ENCODE data around the gene ZNF668. TPM values are rescaled to one million over a fixed set of nuclear protein-coding genes. Genes with fewer than 3 reads are reported as not detected.
A peak's percentile ranks its signal among the peaks of the same experiment; 100 is the strongest.

ZNF668 gene
- total RNA-seq, 1 experiment from 2014 or later: 16.8 TPM

- Histone ChIP-seq H3K36me3 (ENCODE audit: control insufficient read depth in 1 of 2, insufficient read depth in 2 of 2, low read length in 2 of 2) (peaks cover 10 to 24% of the 10 kb centered on the region in 2 experiments), H3K9me3 (ENCODE audit: control insufficient read depth in 1 of 2, insufficient read depth in 1 of 2, low read depth in 1 of 2, low read length in 2 of 2) (no peaks in the 10 kb centered on the region), H3K79me2 (ENCODE audit: insufficient read depth, low read length) (peaks cover 16% of the 10 kb centered on the region), H3K4me3 (replicated peaks in 1 of 2; ENCODE audit: low read depth in 1 of 2, low read length in 2 of 2) (no peak overlapping the region), H4K20me1 (ENCODE audit: insufficient read depth) (no peaks in the 10 kb centered on the region), H2AFZ (ENCODE audit: low read depth, low read length, poor library complexity, severe bottlenecking) (no peak overlapping the region), H3K27ac (ENCODE audit: low read depth, low read length) (no peak overlapping the region), H3K4me1 (ENCODE audit: control insufficient read depth in 1 of 2, insufficient read depth in 2 of 2, low read length in 2 of 2) (peaks cover 10 to 27% of the 10 kb centered on the region in 2 experiments; a peak in 3 of 4 replicates), H3K9ac (ENCODE audit: low read length) (no peak overlapping the region), H3K4me2 (ENCODE audit: low read length) (peak overlapping the region; percentile 83; the same call in 1 of the 2 replicates), H3K9me2 (ENCODE audit: insufficient read depth) (no peaks in the 10 kb centered on the region), H3K27me3 (ENCODE audit: insufficient read depth, low read length) (no peaks in the 10 kb centered on the region)
- BruUV-seq (replicated peaks): no TSS peak
- ChIA-PET POLR2A (interaction anchor here (1.3 kb wide), 1 partner anchor 11 kb away, joined by 3 read pairs; the partner anchor contains the start of gene KAT8), CTCF (interaction anchor here (0.7 kb wide), 1 partner anchor 9 kb away, joined by 3 read pairs; no protein-coding TSS in a partner anchor), RAD21 (ENCODE audit: low non-redundant PET in 1 of 2, low total read pairs in 2 of 2, uncharacterized antibody in 2 of 2, unreplicated experiment in 2 of 2) (no interaction called here)
- intact Hi-C loops (cut with micrococcal nuclease): loop anchor here (5.0 kb wide), 1 partner anchor 336 kb away; the partner anchor contains the start of gene ZNF843
- DNase-seq (ENCODE audit: low read depth, low spot score) (no peak), ATAC-seq (no peak)
- no peak for TF ChIP-seq RAD21 (IDR thresholded peaks at IDR 0.05; ENCODE audit: low read depth)
- TF ChIP-seq ZNF274 (IDR thresholded peaks at IDR 0.05; ENCODE audit: low read depth, low read length): no peak
- no peak for TF ChIP-seq YY1 (IDR thresholded peaks at IDR 0.05; ENCODE audit: extremely low read depth, insufficient replicate concordance, low read depth, low read length)
- no peak for TF ChIP-seq SIN3A (IDR thresholded peaks at IDR 0.05; ENCODE audit: low read depth)
- no peak for TF ChIP-seq POLR2AphosphoS5 (IDR thresholded peaks at IDR 0.05; ENCODE audit: low read depth, low read length)
- no peak for TF ChIP-seq ZFX (IDR thresholded peaks at IDR 0.05)
- no peak for TF ChIP-seq CBX3 (IDR thresholded peaks at IDR 0.05; ENCODE audit: low read depth)
- TF ChIP-seq JUND (IDR thresholded peaks at IDR 0.05): no peak
- TF ChIP-seq SP1 (IDR thresholded peaks at IDR 0.05; ENCODE audit: low read depth): no peak
- TF ChIP-seq ATF3 (IDR thresholded peaks at IDR 0.05): no peak
- TF ChIP-seq POLR2A (IDR thresholded peaks at IDR 0.05; ENCODE audit: borderline replicate concordance, extremely low read depth, insufficient read depth, insufficient read length): no peak
- no peak for TF ChIP-seq ELF1 (IDR thresholded peaks at IDR 0.05; ENCODE audit: borderline replicate concordance, low read depth)
- no peak for TF ChIP-seq FOSL1 (IDR thresholded peaks at IDR 0.05; ENCODE audit: low read depth)
These were observed 32.7 kb upstream of the ZNF668 start for GRCh38 chr16:31106509-31107464.
